Loucy (cell line): ENCODE data around the gene KIAA0753.

Experiments used
- CTCF ChIP-seq: fragments of 200-600 bp; sonication (generic); conservative IDR thresholded peaks from 2 replicates; pipeline ENCODE4 v1.5.1; 2014; ENCODE audit warnings: mild to moderate bottlenecking, antibody characterized with exemption, low read length
- EZH2phosphoT487 ChIP-seq: fragments of 200-600 bp; IDR thresholded peaks from 2 replicates; pipeline ENCODE4 v1.6.1; 2018; ENCODE audit warnings: antibody characterized with exemption, mild to moderate bottlenecking, moderate library complexity, borderline replicate concordance

DNA sequence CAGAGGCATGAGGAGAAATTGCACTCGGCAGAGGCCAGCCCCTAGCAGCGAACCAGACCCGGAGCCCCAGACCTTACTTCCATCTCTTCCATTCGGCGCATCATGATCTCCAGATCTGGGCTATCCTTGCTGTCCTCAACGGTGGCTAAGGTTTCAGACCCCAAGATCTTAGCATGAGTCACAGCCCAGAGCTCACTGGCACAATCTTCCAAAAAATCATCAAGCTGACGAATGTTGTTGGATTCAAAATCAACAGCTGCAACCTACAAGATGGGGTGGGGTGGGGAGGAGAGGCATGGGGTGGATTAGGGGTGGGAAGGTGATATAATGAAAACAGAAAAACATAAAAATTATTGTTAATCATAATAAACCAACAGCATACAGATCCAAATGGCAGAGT is 44.4 kb downstream of the KIAA0753 start:
- TF ChIP-seq CTCF (no peak), EZH2phosphoT487 (no peak)
